ENCODE data around the gene CSNK2A1.

Gene CSNK2A1

DNA sequence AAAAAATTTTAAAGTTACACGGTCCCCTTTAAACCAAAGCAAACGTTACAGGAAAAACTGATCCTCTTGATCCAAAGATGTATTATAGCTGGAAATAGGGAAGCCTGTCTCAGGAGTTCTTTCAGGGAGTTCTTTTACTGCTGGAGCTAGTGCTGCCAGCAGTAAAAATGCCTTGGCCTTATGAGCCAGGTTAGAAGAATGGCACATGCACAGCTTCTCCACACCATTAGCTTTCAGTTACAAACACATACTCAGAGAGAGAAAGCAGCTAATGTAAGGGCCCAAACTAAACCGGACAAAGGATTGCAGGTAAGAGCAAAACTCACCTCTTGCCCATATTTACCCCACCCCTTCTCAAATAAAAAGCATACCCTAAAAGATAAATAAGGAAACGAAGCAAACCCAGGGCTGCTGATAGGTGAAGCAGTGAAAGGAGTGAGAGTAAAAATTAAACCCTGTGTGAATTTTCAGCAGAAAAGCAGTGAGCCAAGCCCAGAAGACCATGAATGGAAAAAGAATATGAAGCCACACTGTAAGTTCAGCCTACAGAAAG is 100.3 kb downstream of the CSNK2A1 start:
- Histone ChIP-seq H3K27me3 (ENCODE audit: low read length) (no peaks in the 10 kb centered on the region), H3K36me3 (ENCODE audit: low read length) (0 out of 2 replicates have a peak, but pooled peaks cover 5% of the 10 kb centered on the region), H3K79me2 (ENCODE audit: insufficient read depth, low read length) (no peaks in the 10 kb centered on the region), H2AFZ (ENCODE audit: low read depth, low read length, severe bottlenecking) (no peak overlapping the region), H3F3A (ENCODE audit: insufficient read depth) (no peaks in the 10 kb centered on the region), H3K4me2 (ENCODE audit: low read depth, low read length, poor library complexity, severe bottlenecking) (no peak overlapping the region), H3K9me2 (replicated peaks; ENCODE audit: insufficient read depth, low read length) (no peaks in the 10 kb centered on the region), H4K20me1 (ENCODE audit: low read depth, low read length) (no peaks in the 10 kb centered on the region), H3K9ac (ENCODE audit: low read length) (no peak overlapping the region), H3K4me3 (ENCODE audit: insufficient read depth, low read length, poor library complexity, severe bottlenecking) (no peak overlapping the region), H3K27ac (ENCODE audit: low read depth, low read length) (no peak overlapping the region), H3K9me3 (ENCODE audit: insufficient read depth, low read length) (no peaks in the 10 kb centered on the region)
- TF ChIP-seq EZH2phosphoT487 (conservative IDR thresholded peaks at IDR 0.05; ENCODE audit: low read length), result no peak
- TF ChIP-seq, protein P1, sequence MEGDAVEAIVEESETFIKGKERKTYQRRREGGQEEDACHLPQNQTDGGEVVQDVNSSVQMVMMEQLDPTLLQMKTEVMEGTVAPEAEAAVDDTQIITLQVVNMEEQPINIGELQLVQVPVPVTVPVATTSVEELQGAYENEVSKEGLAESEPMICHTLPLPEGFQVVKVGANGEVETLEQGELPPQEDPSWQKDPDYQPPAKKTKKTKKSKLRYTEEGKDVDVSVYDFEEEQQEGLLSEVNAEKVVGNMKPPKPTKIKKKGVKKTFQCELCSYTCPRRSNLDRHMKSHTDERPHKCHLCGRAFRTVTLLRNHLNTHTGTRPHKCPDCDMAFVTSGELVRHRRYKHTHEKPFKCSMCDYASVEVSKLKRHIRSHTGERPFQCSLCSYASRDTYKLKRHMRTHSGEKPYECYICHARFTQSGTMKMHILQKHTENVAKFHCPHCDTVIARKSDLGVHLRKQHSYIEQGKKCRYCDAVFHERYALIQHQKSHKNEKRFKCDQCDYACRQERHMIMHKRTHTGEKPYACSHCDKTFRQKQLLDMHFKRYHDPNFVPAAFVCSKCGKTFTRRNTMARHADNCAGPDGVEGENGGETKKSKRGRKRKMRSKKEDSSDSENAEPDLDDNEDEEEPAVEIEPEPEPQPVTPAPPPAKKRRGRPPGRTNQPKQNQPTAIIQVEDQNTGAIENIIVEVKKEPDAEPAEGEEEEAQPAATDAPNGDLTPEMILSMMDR (IDR thresholded peaks at IDR 0.05; ENCODE audit: insufficient read depth, low read length, poor library complexity, severe bottlenecking), result no peak

DNA sequence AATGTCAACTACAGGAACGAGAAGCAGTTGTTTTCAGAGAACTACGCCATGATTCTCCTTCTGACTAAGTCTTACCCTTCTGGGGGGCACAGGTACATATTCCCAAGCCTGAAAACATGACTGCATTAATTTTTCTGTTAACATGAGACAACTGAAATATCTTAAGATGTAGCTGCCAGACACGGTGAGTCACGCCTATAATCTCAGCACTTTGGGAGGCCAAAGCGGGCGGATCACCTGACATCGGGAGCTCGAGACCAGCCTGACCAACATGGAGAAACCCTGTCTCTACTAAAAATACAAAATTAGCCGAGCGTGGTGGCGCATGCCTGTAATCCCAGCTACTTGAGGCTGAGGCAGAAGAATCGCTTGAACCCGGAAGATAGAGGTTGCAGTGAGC is 103.0 kb downstream of the CSNK2A1 start:
- Histone ChIP-seq H3K36me3 (ENCODE audit: low read length) (peaks cover 9% of the 10 kb centered on the region; the same call in 1 of the 2 replicates), H3K27ac (ENCODE audit: low read depth, low read length) (no peak overlapping the region), H3F3A (ENCODE audit: insufficient read depth) (no peaks in the 10 kb centered on the region), H3K9me2 (replicated peaks; ENCODE audit: insufficient read depth, low read length) (no peaks in the 10 kb centered on the region), H3K27me3 (ENCODE audit: low read length) (no peaks in the 10 kb centered on the region), H3K4me3 (ENCODE audit: insufficient read depth, low read length, poor library complexity, severe bottlenecking) (no peak overlapping the region), H3K79me2 (ENCODE audit: insufficient read depth, low read length) (no peaks in the 10 kb centered on the region), H3K9me3 (ENCODE audit: insufficient read depth, low read length) (no peaks in the 10 kb centered on the region), H3K9ac (ENCODE audit: low read length) (no peak overlapping the region), H2AFZ (ENCODE audit: low read depth, low read length, severe bottlenecking) (no peak overlapping the region), H4K20me1 (ENCODE audit: low read depth, low read length) (no peaks in the 10 kb centered on the region), H3K4me2 (ENCODE audit: low read depth, low read length, poor library complexity, severe bottlenecking) (no peak overlapping the region)
- no peak for TF ChIP-seq EZH2phosphoT487 (conservative IDR thresholded peaks at IDR 0.05; ENCODE audit: low read length)
- TF ChIP-seq, protein P1 (IDR thresholded peaks at IDR 0.05; ENCODE audit: insufficient read depth, low read length, poor library complexity, severe bottlenecking), result no peak

DNA sequence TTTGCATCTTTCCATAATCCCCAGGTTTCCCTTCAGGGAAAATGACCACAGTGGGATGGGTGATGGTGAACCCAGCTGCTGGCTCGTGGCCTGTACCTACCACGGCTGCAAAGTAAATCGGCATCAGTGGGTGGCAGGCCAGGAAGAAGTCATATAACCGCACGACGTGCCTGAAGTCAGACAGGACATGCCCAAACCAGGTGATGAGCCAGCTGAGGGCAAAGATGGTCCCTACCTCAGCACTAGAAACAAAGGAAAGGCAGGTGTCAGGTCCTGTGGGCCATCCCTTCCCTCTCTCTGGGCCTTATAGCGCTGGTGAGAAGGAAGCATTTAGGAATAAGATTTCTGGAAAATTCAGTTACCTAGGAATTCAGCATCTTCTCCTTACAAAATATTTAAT is 103.4 kb downstream of the CSNK2A1 start:
- no peaks in the 10 kb centered on the region for H3F3A ChIP-seq (ENCODE audit: insufficient read depth)

More for the DNA sequence above, 103.4 kb downstream of the CSNK2A1 start:
- Histone ChIP-seq H3K36me3 (ENCODE audit: low read length) (peaks cover 9% of the 10 kb centered on the region; the same call in 1 of the 2 replicates), H3K79me2 (ENCODE audit: insufficient read depth, low read length) (no peaks in the 10 kb centered on the region), H3K4me3 (ENCODE audit: insufficient read depth, low read length, poor library complexity, severe bottlenecking) (no peak overlapping the region), H3K27me3 (ENCODE audit: low read length) (no peaks in the 10 kb centered on the region), H3K9me3 (ENCODE audit: insufficient read depth, low read length) (no peaks in the 10 kb centered on the region), H3K4me2 (ENCODE audit: low read depth, low read length, poor library complexity, severe bottlenecking) (no peak overlapping the region), H2AFZ (ENCODE audit: low read depth, low read length, severe bottlenecking) (no peak overlapping the region), H3K9me2 (replicated peaks; ENCODE audit: insufficient read depth, low read length) (no peaks in the 10 kb centered on the region), H4K20me1 (ENCODE audit: low read depth, low read length) (no peaks in the 10 kb centered on the region), H3K27ac (ENCODE audit: low read depth, low read length) (no peak overlapping the region), H3K9ac (ENCODE audit: low read length) (no peak overlapping the region)
- TF ChIP-seq, protein P1 (IDR thresholded peaks at IDR 0.05; ENCODE audit: insufficient read depth, low read length, poor library complexity, severe bottlenecking), result no peak
- no peak for TF ChIP-seq EZH2phosphoT487 (conservative IDR thresholded peaks at IDR 0.05; ENCODE audit: low read length)

All from SU-DHL-6 (cell line).